ENCODE measurements around the gene SUMF1. TPM values are rescaled to one million over a fixed set of nuclear protein-coding genes. Genes with fewer than 3 reads are reported as not detected.
A peak's percentile ranks its signal among the peaks of the same experiment; 100 is the strongest.
"Not testable (repeated sequence)": the region's sequence is repeated elsewhere in the genome, so short reads cannot be mapped to it uniquely, and the experiment has no call there.

Gene SUMF1
- total RNA-seq, 1 donor from 2014 or later, result 25.7 TPM

DNA sequence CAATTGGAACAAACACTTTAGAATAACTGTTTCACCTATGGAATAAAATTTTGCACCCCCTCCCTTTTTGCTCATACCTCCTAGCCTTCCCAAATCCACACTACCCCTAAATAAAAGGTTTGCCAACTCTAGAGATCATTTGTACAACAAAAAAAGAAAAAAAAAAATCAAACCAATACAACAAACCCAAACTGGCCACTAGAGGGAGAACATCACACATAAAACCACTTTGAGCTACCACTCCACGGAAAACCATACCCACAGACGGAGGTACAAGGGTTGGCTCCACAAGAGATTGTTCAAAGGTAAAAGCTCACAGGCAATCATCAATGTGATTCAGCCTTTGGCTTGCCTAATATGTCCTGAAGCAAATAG, 116.3 kb downstream of the SUMF1 start:
- FAIRE-seq (peak; percentile 56), DNase-seq (ENCODE audit: low spot score in 2 of 2) (peak in 1 of 2 donors; percentile 55)

- DNase-seq (ENCODE audit: low spot score in 2 of 2) (no peak), FAIRE-seq (no peak)
These were observed 123.8 kb downstream of the SUMF1 start for GRCh38 chr3:4343258-4343657.

- no peak for FAIRE-seq
- DNase-seq (ENCODE audit: low spot score in 2 of 2), result no peak
These were observed 125.8 kb downstream of the SUMF1 start for GRCh38 chr3:4341336-4341675.

GRCh38 chr3:4340411-4341335, 126.4 kb downstream of the SUMF1 start:
- DNase-seq (ENCODE audit: low spot score in 2 of 2), result no peak
- FAIRE-seq, result no peak

DNA sequence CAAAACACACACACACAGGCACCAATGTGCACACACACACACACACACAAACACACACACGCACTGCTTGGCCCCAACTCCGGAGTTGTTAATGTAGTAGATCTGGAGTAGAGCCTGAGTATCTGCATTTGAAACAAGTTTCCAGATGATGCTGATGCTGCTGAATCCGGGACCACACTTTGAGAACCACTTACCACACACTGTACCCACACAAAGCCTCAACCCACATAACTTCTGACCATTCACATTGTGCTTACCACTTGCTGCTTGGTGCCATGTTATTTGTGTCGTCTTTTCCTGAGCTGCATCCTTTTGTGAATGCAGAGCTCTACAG, 127.0 kb downstream of the SUMF1 start:
- DNase-seq (ENCODE audit: low spot score in 2 of 2), result no peak
- FAIRE-seq, result no peak

- no peak for FAIRE-seq
- no peak for DNase-seq (ENCODE audit: low spot score in 2 of 2)
These were observed 128.3 kb downstream of the SUMF1 start for GRCh38 chr3:4338751-4339150.

DNA sequence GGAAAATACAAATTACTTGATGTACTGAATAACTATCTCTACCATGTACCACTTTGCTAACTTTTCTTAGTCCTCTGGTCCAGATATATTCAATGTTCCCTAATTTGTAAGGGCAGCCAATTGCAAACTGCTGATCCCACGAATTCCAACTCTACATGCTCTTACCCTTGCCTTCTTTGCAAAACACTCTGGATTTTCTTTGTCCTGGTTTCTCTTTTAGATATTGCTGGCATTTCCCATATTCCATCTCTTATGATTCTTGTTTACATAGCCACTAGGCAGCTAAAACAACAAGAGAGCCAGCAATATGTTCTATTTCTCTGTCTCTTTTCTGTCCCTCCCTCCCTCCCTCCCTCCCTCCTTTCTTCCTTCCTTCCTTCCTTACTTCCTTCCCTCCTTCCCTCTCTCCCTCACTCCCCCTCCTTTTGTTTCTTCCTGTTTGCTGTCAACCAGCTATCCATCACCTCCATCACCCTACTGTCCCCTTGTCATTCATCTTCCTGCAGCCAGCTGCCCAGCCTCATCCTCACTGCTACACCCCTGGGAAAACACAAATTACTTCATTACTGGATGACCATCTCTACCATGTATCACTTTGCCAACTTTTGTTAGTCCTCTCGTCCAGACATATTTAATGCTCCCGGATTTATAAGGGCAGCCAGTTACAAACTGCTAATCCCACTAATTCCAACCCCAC, 130.1 kb downstream of the SUMF1 start:
- FAIRE-seq, result no peak
- no peak for DNase-seq (ENCODE audit: low spot score in 2 of 2)

- FAIRE-seq, result no peak
- no peak for DNase-seq (ENCODE audit: low spot score in 2 of 2)
These were observed 131.1 kb downstream of the SUMF1 start for GRCh38 chr3:4335840-4336562.

DNA sequence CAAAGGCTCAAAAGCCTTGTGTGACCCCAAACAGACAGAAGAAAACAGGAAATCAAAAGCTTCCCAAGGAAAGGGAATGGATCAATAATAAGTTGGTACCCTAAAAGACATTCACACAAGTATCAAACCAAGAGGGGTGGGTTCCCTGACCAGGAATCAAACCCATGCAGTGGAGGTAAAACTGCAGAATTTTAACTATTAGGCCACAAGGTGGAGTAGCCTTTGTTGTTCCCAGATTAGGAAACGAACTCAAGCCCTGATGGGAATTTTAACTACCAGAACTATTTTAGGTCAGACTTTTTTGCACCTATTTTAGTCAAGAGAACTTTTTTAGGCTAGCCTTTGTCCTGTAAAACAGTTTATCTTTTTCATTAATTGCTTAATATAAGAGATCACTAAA, 132.5 kb downstream of the SUMF1 start:
- DNase-seq (ENCODE audit: low spot score in 2 of 2) (no peak), FAIRE-seq (no peak)

DNA sequence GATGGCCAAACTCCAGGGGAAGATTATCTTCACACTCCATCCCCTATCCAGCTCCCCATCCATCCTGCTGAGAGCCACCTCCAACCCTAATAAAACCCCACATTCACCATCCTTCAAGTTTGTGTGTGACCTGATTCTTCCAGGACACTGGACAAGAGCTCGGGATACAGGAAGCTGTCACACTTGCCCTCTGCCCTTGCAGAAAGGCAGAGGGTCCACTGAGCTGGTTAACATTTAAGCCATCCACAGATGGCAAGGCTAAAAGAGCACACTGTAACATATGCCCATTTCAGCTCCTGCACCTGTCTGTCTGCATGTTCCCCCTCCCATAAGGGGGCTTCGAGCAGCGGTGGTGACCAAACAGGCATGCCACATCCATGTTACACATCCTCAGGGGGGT, 134.1 kb downstream of the SUMF1 start:
- no peak for FAIRE-seq
- DNase-seq (ENCODE audit: low spot score in 2 of 2), result no peak

DNA sequence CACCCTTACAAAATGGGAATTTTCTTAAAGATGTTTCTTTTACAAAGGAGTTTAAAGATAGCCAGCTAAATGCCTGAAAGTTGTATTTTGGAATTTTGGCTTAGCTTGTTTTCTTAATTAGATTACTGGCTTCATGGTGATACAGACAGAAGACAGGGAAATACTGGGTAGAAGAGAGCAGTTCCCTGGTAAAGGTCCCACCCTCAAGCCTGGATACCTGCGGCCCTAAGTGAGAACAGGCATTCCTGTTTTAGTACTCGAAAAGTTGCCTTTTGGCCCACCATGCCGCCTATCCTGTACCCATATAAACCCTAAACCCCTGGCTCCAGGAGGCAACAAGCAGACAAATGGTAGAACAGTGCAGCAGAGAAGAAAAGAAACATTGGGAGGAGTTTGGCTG, 134.5 kb downstream of the SUMF1 start:
- no peak for FAIRE-seq
- DNase-seq (ENCODE audit: low spot score in 2 of 2), result no peak

DNA sequence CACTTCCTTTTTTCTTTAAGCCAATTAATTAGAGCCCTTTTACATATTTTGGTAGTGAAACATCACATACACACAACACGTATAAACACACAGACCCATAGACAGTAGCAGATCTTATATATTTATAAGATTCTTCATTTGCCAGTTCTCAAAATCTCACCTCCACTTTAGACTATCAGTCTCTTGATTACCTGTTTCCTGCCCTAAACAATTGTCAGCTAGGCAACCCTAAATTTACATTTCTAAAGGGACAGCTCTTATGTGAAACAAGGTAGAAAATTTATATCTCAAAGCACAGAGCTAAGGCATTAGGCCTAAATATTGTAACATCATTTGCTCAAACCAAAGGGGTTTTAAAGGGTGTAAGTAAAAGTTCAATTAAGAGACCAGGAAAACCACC, 135.0 kb downstream of the SUMF1 start:
- no peak for DNase-seq (ENCODE audit: low spot score in 2 of 2)
- FAIRE-seq, result no peak

DNA sequence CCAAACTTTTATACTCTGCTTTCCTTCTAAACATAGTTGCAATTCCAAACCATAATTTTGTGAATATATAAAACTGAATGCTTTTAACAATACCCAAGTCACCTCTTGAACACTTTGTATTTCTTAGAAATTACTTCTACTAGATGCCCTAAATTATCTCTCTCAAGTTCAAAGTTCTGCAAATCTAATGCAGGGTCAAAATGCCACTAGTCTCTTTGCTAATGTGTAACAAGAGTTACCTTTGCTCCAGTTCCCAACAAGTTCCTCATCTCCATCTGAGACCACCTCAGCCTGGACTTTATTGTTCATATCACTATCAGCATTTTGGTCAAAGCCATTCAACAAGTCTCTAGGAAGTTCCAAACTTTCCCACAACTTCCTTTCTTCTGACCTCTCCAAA, 137.3 kb downstream of the SUMF1 start:
- not testable (repeated sequence) for FAIRE-seq; DNase-seq (ENCODE audit: low spot score in 2 of 2)

DNA sequence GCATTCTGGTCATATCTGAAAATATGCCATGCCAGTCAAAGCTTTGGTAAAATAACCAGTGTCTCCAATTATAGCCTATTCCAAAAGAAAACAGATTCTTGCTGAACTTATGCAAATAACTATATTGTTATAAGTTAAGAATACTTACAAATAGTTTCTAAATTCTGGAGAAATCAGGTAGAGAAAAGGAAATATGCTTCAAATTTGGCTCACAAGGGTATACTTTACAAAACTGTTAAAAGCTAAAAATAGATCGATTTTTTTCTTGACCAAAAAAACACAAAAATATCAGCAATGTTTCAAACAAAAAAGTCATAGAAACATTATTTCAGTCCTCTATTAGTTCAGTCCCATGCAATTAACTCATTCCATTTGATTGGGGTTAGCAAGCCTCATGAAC, 140.2 kb downstream of the SUMF1 start:
- no peak for DNase-seq (ENCODE audit: low spot score in 2 of 2)
- FAIRE-seq, result no peak

DNA sequence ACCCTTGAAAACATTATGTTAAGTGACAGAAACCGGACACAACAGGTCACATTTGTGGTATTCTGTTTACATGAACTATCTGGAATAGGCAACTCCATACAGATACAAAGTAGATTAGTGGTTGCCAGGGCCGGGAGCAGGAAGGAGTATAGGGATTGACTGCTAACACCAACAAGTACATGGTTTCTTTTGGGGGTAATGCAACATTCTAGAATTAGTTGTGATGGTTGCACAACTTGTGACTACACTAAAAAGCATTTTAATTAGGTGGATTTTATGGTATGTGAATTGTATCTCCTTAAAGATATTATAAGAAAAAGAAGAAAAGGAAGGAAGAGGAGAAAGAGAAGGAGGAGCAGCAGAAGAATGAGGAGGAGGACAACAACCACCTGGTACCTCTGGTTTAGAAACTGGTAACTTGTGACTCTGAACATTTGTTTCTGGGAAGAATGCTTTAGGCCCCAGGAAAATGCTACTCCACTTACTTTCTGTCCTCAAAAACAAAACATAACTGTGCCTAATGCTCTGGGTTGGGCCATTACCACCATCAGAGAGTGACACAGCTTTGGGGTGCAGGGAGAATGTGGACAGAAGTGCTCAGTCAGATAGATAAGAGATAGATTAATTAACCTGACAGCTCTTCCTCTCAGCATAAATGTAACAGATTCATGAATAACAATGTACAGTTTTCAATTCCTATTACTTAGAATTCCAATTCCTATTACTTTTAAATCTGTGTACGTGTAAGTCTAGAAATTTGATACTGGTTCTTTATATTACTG, 143.6 kb downstream of the SUMF1 start:
- FAIRE-seq, result no peak
- no peak for DNase-seq (ENCODE audit: low spot score in 2 of 2)

DNA sequence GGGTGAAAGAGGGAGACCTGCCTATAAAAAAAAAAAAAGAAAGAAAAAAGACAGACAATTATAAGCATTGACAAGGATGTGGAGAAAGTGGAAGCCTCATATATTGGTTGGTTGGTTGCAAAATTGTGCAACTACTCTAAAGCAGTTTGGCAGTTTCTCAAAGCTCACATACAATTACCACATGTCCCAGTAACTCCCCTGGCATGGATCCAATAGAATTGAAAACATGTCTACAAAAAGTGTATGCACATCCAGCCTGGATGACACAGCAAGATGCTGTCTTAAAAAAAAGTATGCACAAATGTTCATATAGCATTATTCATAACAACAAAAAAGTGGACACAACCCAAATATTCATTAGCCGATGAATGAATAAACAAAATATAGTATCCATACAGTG, 144.4 kb downstream of the SUMF1 start:
- FAIRE-seq (no peak), DNase-seq (ENCODE audit: low spot score in 2 of 2) (no peak)

DNA sequence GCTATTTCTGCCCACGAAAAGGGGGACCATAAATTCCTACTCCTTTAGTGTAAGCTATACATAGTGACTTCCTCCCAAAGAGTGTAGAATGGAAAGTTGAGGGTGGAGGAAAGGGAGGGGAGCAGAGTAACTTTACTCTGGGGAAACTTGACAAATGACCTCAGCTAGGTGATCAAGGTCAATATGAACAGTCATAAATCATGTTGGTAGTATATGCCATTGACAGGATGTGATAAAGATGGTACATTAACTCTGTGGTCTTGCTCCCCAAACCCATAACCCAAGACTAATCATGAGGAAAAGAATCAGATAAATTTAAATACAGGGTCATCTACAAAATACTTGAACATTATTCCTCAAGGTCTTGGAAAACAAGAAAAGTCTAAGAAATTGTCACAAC, 145.3 kb downstream of the SUMF1 start:
- DNase-seq (ENCODE audit: low spot score in 2 of 2) (no peak), FAIRE-seq (no peak)

DNA sequence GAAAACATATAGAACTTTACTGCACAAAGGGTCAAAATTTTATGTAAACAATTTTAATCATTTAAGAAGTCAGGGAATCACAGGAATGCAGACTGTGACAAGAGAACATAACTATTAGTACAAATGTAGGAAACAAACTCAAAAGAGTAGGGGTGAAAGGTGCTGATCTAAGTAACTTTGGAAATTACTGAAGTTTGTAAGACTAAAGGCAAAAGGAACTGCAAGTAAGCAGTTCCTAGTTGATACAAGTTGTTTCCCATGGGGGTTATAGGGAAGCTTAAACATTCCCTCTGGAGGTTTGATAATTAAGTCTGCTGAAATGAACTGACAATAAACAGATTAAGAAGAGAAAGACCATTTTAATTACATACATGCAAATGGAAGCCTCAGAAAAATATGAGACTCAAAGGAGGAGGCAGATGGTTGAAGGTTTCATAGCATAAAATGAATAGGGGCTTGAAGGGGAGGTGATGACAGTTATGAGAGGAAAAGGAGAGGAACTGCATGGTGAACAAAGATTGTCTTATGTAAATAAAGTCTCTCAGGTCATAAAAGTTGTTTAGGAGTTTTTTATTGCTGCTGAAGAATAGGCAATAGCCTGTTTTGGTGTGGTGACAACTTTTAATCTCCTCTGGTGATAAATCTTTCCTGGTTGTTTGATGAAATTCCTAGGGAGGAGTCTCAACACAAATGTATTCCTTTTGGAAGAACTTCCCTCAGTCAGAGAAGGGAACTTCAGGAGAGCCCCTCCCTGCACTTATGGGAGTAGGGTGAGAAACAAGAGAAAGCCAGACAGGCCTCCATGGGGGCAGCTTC, 146.8 kb downstream of the SUMF1 start:
- FAIRE-seq, result no peak

GRCh38 chr3:4314688-4315087, 152.4 kb downstream of the SUMF1 start:
- DNase-seq (ENCODE audit: low spot score in 2 of 2), result no peak

More for the DNA sequence above, 146.8 kb downstream of the SUMF1 start:
- DNase-seq (ENCODE audit: low spot score in 2 of 2), result no peak

More at GRCh38 chr3:4314688-4315087, 152.4 kb downstream of the SUMF1 start:
- no peak for FAIRE-seq
